Activated naive CD4-positive, alpha-beta T cell treated with anti-CD3 and anti-CD28 coated beads, Interleukin-2, amount 10 ng/mL, durations not matched to agents 7 days and 5 days (primary cell): ENCODE measurements around the gene HOXD3.

ENCODE experiments used
- CTCF ChIA-PET: fragments of 350-600 bp; sonication (Branson Sonifier 250); formaldehyde crosslinking; loops from one replicate; lab custom pipeline; 2021; ENCODE audit warnings: antibody characterized with exemption; lab: Charles Lee
- DNase-seq: peaks from one replicate; pipeline ENCODE4 v3.0.0-alpha.2; 2020
- H3K27ac Mint-ChIP-seq: one replicate; pipeline ENCODE4 v1.8.0; 2021; ENCODE audit warnings: mild to moderate bottlenecking, moderate library complexity, mixed read lengths
- H3K27me3 Mint-ChIP-seq: one replicate; pipeline ENCODE4 v1.8.0; 2021; ENCODE audit warnings: mild to moderate bottlenecking, mixed read lengths
- H3K36me3 Mint-ChIP-seq: one replicate; pipeline ENCODE4 v1.8.0; 2021; ENCODE audit warnings: mixed read lengths
- H3K4me1 Mint-ChIP-seq: one replicate; pipeline ENCODE4 v1.8.0; 2021; ENCODE audit warnings: mixed read lengths
- H3K4me3 Mint-ChIP-seq: one replicate; pipeline ENCODE4 v1.8.0; 2021; ENCODE audit warnings: mild to moderate bottlenecking, moderate library complexity, mixed read lengths
- H3K9me3 Mint-ChIP-seq: one replicate; pipeline ENCODE4 v1.8.0; 2021; ENCODE audit warnings: mixed read lengths

Gene HOXD3

GRCh38 chr2:176187200-176187898 is 30.2 kb downstream of the HOXD3 start:
- Mint-ChIP-seq H3K27me3 (peaks cover 96% of the 10 kb centered on the region), H3K9me3 (no peaks in the 10 kb centered on the region), H3K4me3 (peak overlapping the region; percentile 77), H3K4me1 (peaks cover 23% of the 10 kb centered on the region), H3K27ac (no peak overlapping the region), H3K36me3 (peaks cover 4% of the 10 kb centered on the region)
- CTCF ChIA-PET = interaction anchor here (0.6 to 1.6 kb wide), 4 partner anchors 10 to 190 kb away, joined by 3 to 7 read pairs (median 4); no protein-coding TSS in a partner anchor
- DNase-seq = no peak

- Mint-ChIP-seq H3K36me3 (peaks cover 4% of the 10 kb centered on the region), H3K27me3 (peaks cover 94% of the 10 kb centered on the region), H3K4me1 (peaks cover 23% of the 10 kb centered on the region), H3K4me3 (peak within 1 kb of the TSS; percentile 77), H3K9me3 (no peaks in the 10 kb centered on the region), H3K27ac (no peak within 1 kb of the TSS)
- no peak for DNase-seq
- CTCF ChIA-PET = interaction anchor here (0.9 to 1.6 kb wide), 3 partner anchors 11 to 61 kb away, joined by 3 to 7 read pairs (median 4); no protein-coding TSS in a partner anchor
Measured at GRCh38 chr2:176187899-176188773, 31.0 kb downstream of the HOXD3 start, which contains the start of gene HOXD1. TSS of gene HOXD1 (plus strand) at chr2:176188668. CDS start at chr2:176188802, 134 bp downstream.

- peaks cover 90% of the 10 kb centered on the region for H3K27me3 Mint-ChIP-seq
- no peaks in the 10 kb centered on the region for H3K9me3 Mint-ChIP-seq
- peaks cover 23% of the 10 kb centered on the region for H3K4me1 Mint-ChIP-seq
- CTCF ChIA-PET = interaction anchor here (1.6 kb wide), 1 partner anchor 49 kb away, joined by 7 read pairs; no protein-coding TSS in a partner anchor
- peak; percentile 23 for DNase-seq
- no peak overlapping the region for H3K27ac Mint-ChIP-seq
- H3K36me3 Mint-ChIP-seq = peaks cover 4% of the 10 kb centered on the region
- peak overlapping the region; percentile 31 for H3K4me3 Mint-ChIP-seq
Measured at GRCh38 chr2:176188774-176189680, 31.9 kb downstream of the HOXD3 start.

- peak overlapping the region; percentile 60 for H3K27ac Mint-ChIP-seq
- DNase-seq = no peak
- H3K4me1 Mint-ChIP-seq = peaks cover 23% of the 10 kb centered on the region
- no peaks in the 10 kb centered on the region for H3K9me3 Mint-ChIP-seq
- H3K36me3 Mint-ChIP-seq = peaks cover 4% of the 10 kb centered on the region
- H3K27me3 Mint-ChIP-seq = peaks cover 89% of the 10 kb centered on the region
- CTCF ChIA-PET = no interaction called here
- H3K4me3 Mint-ChIP-seq = peak overlapping the region; percentile 26
Measured at GRCh38 chr2:176189681-176190641, 32.9 kb downstream of the HOXD3 start.

GRCh38 chr2:176192351-176192750 is 35.2 kb downstream of the HOXD3 start:
- no peaks in the 10 kb centered on the region for H3K9me3 Mint-ChIP-seq
- peaks cover 76% of the 10 kb centered on the region for H3K27me3 Mint-ChIP-seq
- H3K4me3 Mint-ChIP-seq = no peak overlapping the region
- CTCF ChIA-PET = no interaction called here
- peaks cover 19% of the 10 kb centered on the region for H3K4me1 Mint-ChIP-seq
- DNase-seq = no peak
- H3K27ac Mint-ChIP-seq = no peak overlapping the region
- H3K36me3 Mint-ChIP-seq = peaks cover 4% of the 10 kb centered on the region

GRCh38 chr2:176193048-176193447 is 35.9 kb downstream of the HOXD3 start:
- peaks cover 69% of the 10 kb centered on the region for H3K27me3 Mint-ChIP-seq
- no peaks in the 10 kb centered on the region for H3K36me3 Mint-ChIP-seq
- H3K9me3 Mint-ChIP-seq = no peaks in the 10 kb centered on the region
- CTCF ChIA-PET = no interaction called here
- no peak overlapping the region for H3K27ac Mint-ChIP-seq
- H3K4me3 Mint-ChIP-seq = no peak overlapping the region
- peaks cover 12% of the 10 kb centered on the region for H3K4me1 Mint-ChIP-seq
- no peak for DNase-seq

GRCh38 chr2:176199902-176200301 is 42.8 kb downstream of the HOXD3 start:
- no peaks in the 10 kb centered on the region for H3K36me3 Mint-ChIP-seq
- peaks cover 36% of the 10 kb centered on the region for H3K27me3 Mint-ChIP-seq
- no peaks in the 10 kb centered on the region for H3K9me3 Mint-ChIP-seq
- H3K4me1 Mint-ChIP-seq = no peaks in the 10 kb centered on the region
- H3K4me3 Mint-ChIP-seq = no peak overlapping the region
- DNase-seq = no peak
- H3K27ac Mint-ChIP-seq = no peak overlapping the region
- CTCF ChIA-PET = interaction anchor here (0.7 kb wide), 1 partner anchor 255 kb away, joined by 4 read pairs; no protein-coding TSS in a partner anchor

GRCh38 chr2:176200971-176201370 is 43.9 kb downstream of the HOXD3 start:
- Mint-ChIP-seq H3K9me3 (no peaks in the 10 kb centered on the region), H3K4me3 (no peak overlapping the region), H3K27me3 (peaks cover 31% of the 10 kb centered on the region), H3K4me1 (no peaks in the 10 kb centered on the region), H3K27ac (no peak overlapping the region), H3K36me3 (no peaks in the 10 kb centered on the region)
- DNase-seq = no peak
- CTCF ChIA-PET = no interaction called here

GRCh38 chr2:176202491-176202890 is 45.4 kb downstream of the HOXD3 start:
- H3K36me3 Mint-ChIP-seq = no peaks in the 10 kb centered on the region
- H3K9me3 Mint-ChIP-seq = no peaks in the 10 kb centered on the region
- DNase-seq = no peak
- H3K27me3 Mint-ChIP-seq = peaks cover 28% of the 10 kb centered on the region
- no peak overlapping the region for H3K27ac Mint-ChIP-seq
- no peak overlapping the region for H3K4me3 Mint-ChIP-seq
- no peaks in the 10 kb centered on the region for H3K4me1 Mint-ChIP-seq
- CTCF ChIA-PET = no interaction called here

GRCh38 chr2:176205126-176205525 is 48.0 kb downstream of the HOXD3 start:
- Mint-ChIP-seq H3K36me3 (no peaks in the 10 kb centered on the region), H3K27ac (no peak overlapping the region), H3K4me3 (no peak overlapping the region), H3K4me1 (no peaks in the 10 kb centered on the region), H3K27me3 (peaks cover 24% of the 10 kb centered on the region), H3K9me3 (no peaks in the 10 kb centered on the region)
- no peak for DNase-seq
- CTCF ChIA-PET = no interaction called here

GRCh38 chr2:176206136-176206535 is 49.0 kb downstream of the HOXD3 start:
- H3K27ac Mint-ChIP-seq = no peak overlapping the region
- no peak overlapping the region for H3K4me3 Mint-ChIP-seq
- H3K4me1 Mint-ChIP-seq = no peaks in the 10 kb centered on the region
- H3K27me3 Mint-ChIP-seq = peaks cover 20% of the 10 kb centered on the region
- CTCF ChIA-PET = no interaction called here
- no peaks in the 10 kb centered on the region for H3K9me3 Mint-ChIP-seq
- H3K36me3 Mint-ChIP-seq = no peaks in the 10 kb centered on the region
- DNase-seq = no peak

- Mint-ChIP-seq H3K4me3 (no peak overlapping the region), H3K4me1 (no peaks in the 10 kb centered on the region), H3K27me3 (peaks cover 18% of the 10 kb centered on the region), H3K9me3 (no peaks in the 10 kb centered on the region), H3K27ac (no peak overlapping the region), H3K36me3 (no peaks in the 10 kb centered on the region)
- DNase-seq = no peak
- CTCF ChIA-PET = no interaction called here
Measured at GRCh38 chr2:176206682-176207081, 49.6 kb downstream of the HOXD3 start.

- H3K9me3 Mint-ChIP-seq = no peaks in the 10 kb centered on the region
- no peak overlapping the region for H3K27ac Mint-ChIP-seq
- H3K4me1 Mint-ChIP-seq = no peaks in the 10 kb centered on the region
- no peaks in the 10 kb centered on the region for H3K36me3 Mint-ChIP-seq
- H3K4me3 Mint-ChIP-seq = no peak overlapping the region
- DNase-seq = no peak
- peaks cover 10% of the 10 kb centered on the region for H3K27me3 Mint-ChIP-seq
- CTCF ChIA-PET = interaction anchor here (0.6 to 0.9 kb wide), 2 partner anchors 244 to 257 kb away, joined by 3 read pairs; no protein-coding TSS in a partner anchor
Measured at GRCh38 chr2:176211110-176211509, 54.0 kb downstream of the HOXD3 start.
